Dedifferentiated amniotic fluid mesenchymal stem cell (primary cell): Measurements from ENCODE around the gene COL17A1.

ENCODE experiments used
- DNase-seq: peaks from one replicate; pipeline ENCODE4 v3.0.0-alpha.2; 2016; ENCODE audit errors: extremely low spot score

The COL17A1 gene

DNA sequence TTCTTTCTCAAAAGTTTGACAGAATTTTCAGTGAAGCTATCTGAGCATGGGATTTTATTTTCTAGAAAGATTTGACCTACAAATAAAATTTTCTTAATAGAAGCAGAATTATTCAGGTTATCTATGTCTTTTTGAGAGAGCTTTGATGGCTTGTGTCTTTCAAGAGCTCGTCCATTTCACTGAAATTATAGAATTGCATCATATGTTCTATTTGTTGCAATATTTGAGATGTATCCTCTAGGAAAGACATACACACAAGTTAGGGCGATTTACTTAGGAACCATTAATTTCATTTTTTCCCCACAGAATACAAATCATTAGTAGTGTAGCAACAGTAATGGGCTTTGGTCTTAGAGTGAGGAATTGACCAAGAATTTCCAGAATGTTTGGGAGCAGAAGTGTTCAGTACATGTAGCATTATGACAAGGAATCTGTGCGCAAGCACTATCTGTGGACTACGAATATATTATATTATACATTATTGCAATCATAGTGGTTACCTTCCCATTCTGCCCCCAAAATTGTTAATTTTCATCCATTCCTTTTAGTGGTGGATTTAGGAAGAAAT lies 12.8 kb upstream of the COL17A1 start:
- DNase-seq: no peak

DNA sequence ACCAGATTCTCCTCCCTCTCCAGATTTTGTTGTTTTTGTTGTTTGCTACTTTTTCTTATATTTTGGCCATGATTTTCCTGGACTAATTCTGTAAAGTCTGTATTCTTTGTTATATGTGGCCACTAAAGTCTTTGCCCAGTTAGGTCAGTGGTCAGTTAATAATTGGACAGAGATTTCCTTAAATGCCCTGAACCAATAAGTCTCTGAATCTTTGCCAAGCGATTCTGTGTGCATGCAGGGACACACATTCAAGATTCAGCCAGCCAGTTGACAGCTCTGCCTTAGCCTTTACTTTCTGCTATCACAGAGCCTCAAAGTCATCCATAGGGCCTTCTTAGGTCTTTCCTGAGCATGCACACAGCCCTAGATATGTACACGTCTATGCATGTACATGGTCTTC lies 11.0 kb upstream of the COL17A1 start:
- DNase-seq: no peak

GRCh38 chr10:104092749-104093148 lies 7.1 kb upstream of the COL17A1 start:
- DNase-seq: no peak

DNA sequence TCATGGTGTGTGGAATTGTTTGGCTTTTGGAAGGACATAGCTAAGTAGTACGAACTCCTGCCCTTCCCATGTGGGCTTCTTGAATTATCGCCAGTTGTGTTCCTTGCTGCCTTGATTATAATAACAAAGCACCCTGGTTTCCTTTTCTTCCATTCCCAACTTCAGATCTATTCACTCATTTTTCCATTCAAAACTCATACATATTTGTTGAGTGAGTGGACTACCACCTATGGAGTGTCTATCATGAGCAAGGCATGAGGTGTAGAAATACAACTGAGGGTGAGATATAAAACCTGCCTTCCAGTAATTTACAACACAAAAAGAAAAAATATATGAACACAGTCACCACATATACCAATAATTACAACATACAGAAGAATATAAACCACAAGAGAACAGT lies 4.9 kb upstream of the COL17A1 start:
- DNase-seq: no peak

- DNase-seq: no peak
Observed at GRCh38 chr10:104089621-104090020, 3.9 kb upstream of the COL17A1 start.

DNA sequence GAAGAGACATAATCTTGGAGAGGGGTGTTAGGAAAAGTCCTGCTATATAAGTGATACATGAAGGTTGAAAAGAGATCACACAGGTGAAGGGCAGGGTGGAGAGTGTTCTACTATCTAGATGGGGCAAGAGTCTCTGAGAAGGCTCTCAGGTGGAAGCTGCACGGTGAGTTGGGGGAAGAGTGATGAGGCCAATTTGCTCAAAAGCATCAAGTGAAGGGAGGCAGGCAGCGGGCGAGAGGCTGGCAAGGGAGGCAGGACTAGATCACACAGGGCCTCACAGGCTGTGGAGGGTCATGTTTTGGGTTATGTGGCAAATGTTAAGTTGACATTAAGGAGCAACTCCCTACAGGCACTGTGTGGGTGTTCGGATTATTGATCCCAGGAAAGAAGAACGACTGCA lies 2.6 kb upstream of the COL17A1 start:
- no peak for DNase-seq

DNA sequence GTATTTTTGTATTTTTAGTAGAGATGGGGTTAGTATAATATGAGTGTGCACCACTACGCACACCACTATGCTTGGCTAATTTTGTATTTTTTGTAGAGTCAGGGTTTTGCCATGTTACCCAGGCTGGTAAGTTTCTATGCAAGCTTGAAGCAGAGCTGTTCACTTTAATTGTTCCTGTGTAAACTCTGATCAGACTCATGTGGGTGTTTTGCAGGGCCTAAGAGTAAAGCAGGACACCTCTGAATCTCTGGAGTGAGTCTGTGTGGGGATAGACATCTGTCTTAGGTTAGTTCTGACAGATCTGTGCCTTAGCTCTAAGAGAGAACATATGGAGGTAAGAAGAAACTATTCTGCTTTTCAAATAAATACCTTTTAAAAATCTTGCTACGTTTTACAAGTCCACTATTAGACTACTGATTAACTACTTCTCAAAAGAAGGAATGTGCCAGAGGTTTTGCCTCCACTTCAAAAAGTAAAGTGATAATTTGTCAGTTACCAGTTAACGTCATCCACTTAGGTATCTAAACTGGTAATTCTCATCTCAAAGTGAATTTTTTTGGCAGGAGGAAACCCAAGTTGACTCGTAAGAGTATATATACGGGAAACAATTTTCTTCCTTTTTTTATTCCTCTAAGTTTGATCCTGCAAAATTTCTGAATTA lies 1.1 kb downstream of the COL17A1 start:
- no peak for DNase-seq

DNA sequence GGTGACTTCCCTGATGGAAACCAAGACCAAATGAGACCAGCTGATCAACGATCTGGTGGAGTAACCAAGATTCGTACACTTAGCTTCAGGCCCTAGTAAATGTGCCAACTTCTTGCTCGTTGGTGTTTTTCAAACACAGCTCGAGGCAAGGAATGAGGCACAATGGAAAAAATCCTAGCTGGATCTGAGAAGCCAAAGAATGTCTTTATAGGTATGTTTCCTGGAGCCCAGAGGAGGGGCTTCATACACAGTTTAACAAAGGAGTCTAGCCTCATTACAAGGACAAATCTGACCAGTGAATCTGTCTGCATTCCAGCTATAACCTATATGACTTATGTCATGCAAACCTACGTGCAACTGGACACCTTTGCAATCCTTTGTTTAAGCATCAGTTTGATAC lies 3.7 kb downstream of the COL17A1 start:
- DNase-seq: no peak

DNA sequence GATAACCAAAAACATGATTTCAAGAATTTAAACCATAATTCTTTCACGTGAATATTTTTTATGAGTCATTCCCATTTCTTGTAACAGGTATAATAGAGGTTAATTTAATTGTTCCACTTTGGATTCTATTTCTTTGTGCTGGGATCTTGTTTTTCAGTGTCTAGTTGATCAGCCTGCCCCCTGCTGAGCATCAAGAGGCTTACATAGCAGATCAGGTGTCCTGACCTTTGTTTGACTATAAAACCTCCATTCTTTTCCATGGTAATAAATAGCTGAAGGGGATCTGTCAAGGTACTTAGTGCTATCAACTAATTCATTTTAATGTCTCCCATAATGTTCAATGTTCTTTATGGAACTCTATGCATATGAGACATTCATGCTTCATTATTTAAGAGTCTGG lies 4.9 kb downstream of the COL17A1 start:
- no peak for DNase-seq

DNA sequence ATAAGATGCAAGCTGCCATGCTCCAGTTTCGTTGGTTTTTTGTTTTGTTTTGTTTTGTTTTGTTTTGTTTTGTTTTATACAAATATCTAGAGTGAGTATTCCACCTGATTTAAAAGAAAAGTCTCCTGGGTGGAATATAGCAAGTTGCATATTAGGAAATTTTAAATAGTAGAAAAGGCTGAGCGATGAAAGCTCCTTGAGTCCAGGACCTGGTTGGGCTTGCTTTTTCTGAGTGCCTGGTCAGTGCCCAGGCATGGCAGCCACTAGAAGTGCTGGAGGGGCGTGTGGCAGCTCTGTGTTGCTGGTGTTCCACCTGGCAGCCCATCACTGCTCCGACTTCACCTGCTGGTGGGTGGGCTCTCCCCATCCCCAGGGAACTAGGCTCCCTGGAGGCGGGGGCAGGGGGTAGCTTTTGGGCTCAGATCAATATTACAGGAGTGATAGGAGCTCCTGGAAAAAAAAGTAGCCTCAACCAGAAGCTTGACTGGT lies 8.0 kb downstream of the COL17A1 start:
- no peak for DNase-seq

DNA sequence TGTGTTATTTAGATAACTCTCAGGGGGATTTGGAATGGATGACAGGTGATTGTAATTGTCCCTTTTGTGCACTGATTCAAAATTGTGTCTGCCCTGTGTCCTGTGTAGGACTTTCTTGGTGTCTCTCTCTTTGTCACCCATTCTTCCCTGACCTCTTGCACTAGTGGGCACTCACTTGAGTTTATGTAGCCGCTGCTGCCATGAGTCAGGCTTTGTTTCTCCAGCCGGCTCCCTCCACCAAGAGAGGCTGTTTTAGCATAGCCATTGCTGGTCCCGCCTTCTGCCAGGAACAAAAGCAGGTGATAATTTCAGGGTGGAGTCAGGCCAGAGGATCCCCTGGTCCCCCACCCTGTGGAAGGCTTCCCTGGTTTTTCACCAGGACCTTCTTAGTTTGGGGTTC lies 8.4 kb downstream of the COL17A1 start:
- no peak for DNase-seq

GRCh38 chr10:104076743-104077160 lies 8.9 kb downstream of the COL17A1 start:
- DNase-seq: no peak

GRCh38 chr10:104074505-104074904 lies 11.2 kb downstream of the COL17A1 start:
- no peak for DNase-seq

DNA sequence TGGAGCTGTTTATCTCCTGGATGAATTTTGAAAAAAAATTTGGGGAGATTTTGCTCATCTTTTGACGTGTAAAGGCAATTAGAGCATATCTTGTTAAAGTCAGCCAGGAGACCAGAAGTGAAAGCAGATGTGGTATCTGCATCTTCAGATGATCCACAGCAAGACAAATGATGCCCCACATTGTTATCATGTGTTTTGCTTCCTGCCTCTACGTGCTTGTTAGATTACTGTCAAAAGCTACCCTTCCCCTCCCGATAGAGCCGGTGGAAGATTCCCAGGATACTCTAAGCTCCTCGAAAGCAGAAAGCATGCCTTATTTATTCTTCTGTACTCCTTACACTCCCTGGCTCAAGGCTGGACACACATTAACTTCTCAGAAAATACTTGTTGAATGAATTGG lies 12.9 kb downstream of the COL17A1 start:
- no peak for DNase-seq

DNA sequence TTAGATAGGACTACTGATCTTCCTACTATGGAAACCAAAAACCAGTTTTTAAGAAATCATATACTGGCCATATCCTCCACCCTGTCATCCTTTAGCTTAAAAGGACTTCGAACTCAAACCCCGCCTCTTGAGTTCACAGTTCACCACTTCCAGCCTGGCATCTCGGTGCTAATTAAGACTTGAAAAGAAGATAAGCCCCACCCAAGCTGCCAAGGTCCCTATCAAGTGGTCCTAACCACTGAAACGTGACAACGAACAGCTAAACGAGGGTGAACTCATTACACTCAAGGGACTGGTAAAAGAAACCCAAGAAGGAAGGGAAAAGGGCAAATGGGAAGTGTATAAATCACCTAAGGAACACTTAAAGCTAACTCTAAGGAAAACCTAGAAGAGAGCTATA lies 16.1 kb downstream of the COL17A1 start:
- DNase-seq: no peak

DNA sequence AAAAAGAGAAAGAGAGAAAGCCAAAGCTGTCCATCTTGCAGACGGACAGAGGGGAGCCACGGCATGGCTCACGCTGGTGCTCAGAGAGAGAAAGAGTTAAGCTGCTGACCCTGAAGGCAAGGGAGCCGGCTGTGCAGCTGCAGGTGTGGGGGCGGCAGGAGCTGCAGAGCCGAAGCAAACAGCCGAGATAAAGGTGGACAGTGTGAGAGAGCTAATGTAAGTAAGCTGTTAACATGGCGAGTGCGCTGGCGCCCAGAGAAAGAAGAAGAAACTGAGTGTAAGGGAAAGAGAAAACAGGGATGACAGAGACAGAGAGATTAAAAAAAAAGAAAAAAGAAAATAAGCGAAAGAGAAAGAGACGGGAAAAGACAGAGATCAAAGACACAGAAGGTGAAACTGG lies 18.2 kb downstream of the COL17A1 start:
- DNase-seq: no peak

- no peak for DNase-seq
Observed at GRCh38 chr10:104066945-104067344, 18.7 kb downstream of the COL17A1 start.

- no peak for DNase-seq
Observed at GRCh38 chr10:104065748-104066147, 19.9 kb downstream of the COL17A1 start.

- no peak for DNase-seq
Observed at GRCh38 chr10:104061196-104061595, 24.5 kb downstream of the COL17A1 start.

- no peak for DNase-seq
Observed at GRCh38 chr10:104059364-104059763, 26.3 kb downstream of the COL17A1 start.

DNA sequence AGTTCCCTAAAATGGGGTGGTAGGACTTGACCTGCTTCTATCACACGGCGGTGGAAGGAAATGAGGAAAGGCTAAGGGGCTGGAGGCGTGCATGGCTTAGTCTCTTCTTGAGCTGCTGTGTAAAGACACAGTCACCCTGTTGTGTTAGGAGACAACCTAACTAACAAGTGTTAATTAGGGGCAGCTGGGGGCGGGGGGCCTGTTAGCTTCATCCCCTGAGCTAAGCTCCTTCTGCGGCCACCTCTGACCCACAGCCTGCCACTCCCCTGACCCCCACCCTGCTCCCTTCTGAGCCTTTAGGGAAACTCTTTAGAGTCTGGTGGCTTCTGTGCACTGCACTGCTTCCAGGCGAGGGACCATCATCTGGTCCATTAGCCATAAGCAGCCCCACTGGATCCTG lies 28.0 kb downstream of the COL17A1 start:
- DNase-seq: no peak

GRCh38 chr10:104056619-104057273 lies 28.9 kb downstream of the COL17A1 start:
- DNase-seq: no peak

- DNase-seq: peak; percentile 55
Observed at GRCh38 chr10:104054430-104054829, 31.2 kb downstream of the COL17A1 start.
